Adrenal gland (tissue), 12 donors: ENCODE measurements around the gene CRYBG2. TPM values are rescaled to one million over a fixed set of nuclear protein-coding genes. Genes with fewer than 3 reads are reported as not detected.
A peak's percentile ranks its signal among the peaks of the same experiment; 100 is the strongest.

Source experiments
- DNase-seq, 7 donors: peaks; one replicate each; pipeline ENCODE4 v3.0.0-alpha.2; 2019 to 2020
- H3K27ac ChIP-seq, 5 donors: fragments of 200-600 bp; sonication (generic) in 4 of 5; 1 replicate in 3 of 5; 2 replicates in 2 of 5; pipeline versions ENCODE4 v1.5.1 to v1.8.0; 2016 to 2020; ENCODE audit warnings: mild to moderate bottlenecking in 1 of 5
- H3K27me3 ChIP-seq: fragments of 200-600 bp; 2 replicates; pipeline ENCODE4 v1.8.0; 2021
- H3K36me3 ChIP-seq, 2 donors: fragments of 200-600 bp; replicated peaks in 1 of 2; 1 replicate in 1 of 2; 2 replicates in 1 of 2; pipeline versions ENCODE4 v1.5.1 to v1.8.0; 2018 to 2022
- H3K4me1 ChIP-seq, 2 donors: fragments of 200-600 bp; replicated peaks in 1 of 2; 1 replicate in 1 of 2; 2 replicates in 1 of 2; pipeline versions ENCODE4 v1.5.1 to v1.8.0; 2018 to 2021
- H3K4me3 ChIP-seq, 4 donors: fragments of 200-600 bp; sonication (generic) in 3 of 4; one replicate each; pipeline ENCODE4 v1.5.1; 2016 to 2018
- H3K9me3 ChIP-seq, 3 donors: fragments of 200-600 bp; sonication (generic) in 1 of 3; replicated peaks in 1 of 3; 1 replicate in 2 of 3; 2 replicates in 1 of 3; pipeline versions ENCODE4 v1.5.1 to v1.8.0; 2016 to 2021
- CTCF ChIP-seq, 6 experiments: fragments of 450-650 bp in 4 of 6; fragments of 200-600 bp in 2 of 6; sonication (generic) in 1 of 6; IDR thresholded peaks; 1 replicate in 5 of 6; 2 replicates in 1 of 6; pipeline versions ENCODE4 v1.5.1 to v1.8.0; 2016 to 2021; ENCODE audit warnings: antibody characterized with exemption in 6 of 6, mild to moderate bottlenecking in 2 of 6, moderate library complexity in 1 of 6
- POLR2A ChIP-seq, 2 donors: fragments of 450-650 bp; IDR thresholded peaks; one replicate each; pipeline ENCODE4 v1.6.1; 2017; ENCODE audit warnings: antibody characterized with exemption in 2 of 2, mild to moderate bottlenecking in 2 of 2, moderate library complexity in 1 of 2
- WGBS, 4 donors: extraction: QIAGEN DNeasy Blood & Tissue Kit in 2 of 4; methylation state at CpG; one replicate each; pipeline versions ENCODE4 v1.1.5 to v1.1.7; 2013 to 2017; 5-methylcytosine and 5-hydroxymethylcytosine counted together
- intact Hi-C, 2 donors: fragments of 100-400 bp; cut with DNase I; formaldehyde crosslinking; loops; one replicate each; pipeline versions ENCODE4 v1.14.1 to v1.15.0; 2022 to 2023
- polyA plus RNA-seq, 3 donors: library from polyadenylated mRNA; stranded (reverse); fragments of 200-250 nt in 2 of 3; fragments of 350-450 nt in 1 of 3; fragmentation: Illumina TruSeq in 1 of 3; extraction: RNeasy Lipid Tissue Mini Kit (QIAGEN cat#74804) in 1 of 3; gene quantifications; one replicate each; pipeline ENCODE4 v1.2.3, GENCODE V29; 2013 to 2014
- total RNA-seq, 9 donors: library from RNA; depleted of rRNA in 4 of 9; stranded (reverse); fragments of >200 nt in 4 of 9; fragments of 120-200 nt in 1 of 9; fragmentation: NEBNext Ultra II Directional in 1 of 9; extraction: Animal tissue kit (Norgen Biotek cat#: 25700) in 1 of 9; gene quantifications; one replicate each; pipeline versions ENCODE4 v1.1.0 to v1.2.4, GENCODE V29; 2013 to 2023
- donor health status: healthy with polysubstance abuse.
- donor health status: Bipolar disorder and iron deficiency.
- donor health status: DM: yes; HTN: yes; CAD: no.
- donor health status: DM: no; HTN: no; CAD: no.
- donor health status: DM: no; HTN: no; CAD: no.
- donor health status: DM: yes; HTN: yes; CAD: no.

The CRYBG2 gene
- total and polyA plus RNA-seq, 12 donors: 0.17 to 0.48 (median 0.20) TPM; not detected in 9

DNA sequence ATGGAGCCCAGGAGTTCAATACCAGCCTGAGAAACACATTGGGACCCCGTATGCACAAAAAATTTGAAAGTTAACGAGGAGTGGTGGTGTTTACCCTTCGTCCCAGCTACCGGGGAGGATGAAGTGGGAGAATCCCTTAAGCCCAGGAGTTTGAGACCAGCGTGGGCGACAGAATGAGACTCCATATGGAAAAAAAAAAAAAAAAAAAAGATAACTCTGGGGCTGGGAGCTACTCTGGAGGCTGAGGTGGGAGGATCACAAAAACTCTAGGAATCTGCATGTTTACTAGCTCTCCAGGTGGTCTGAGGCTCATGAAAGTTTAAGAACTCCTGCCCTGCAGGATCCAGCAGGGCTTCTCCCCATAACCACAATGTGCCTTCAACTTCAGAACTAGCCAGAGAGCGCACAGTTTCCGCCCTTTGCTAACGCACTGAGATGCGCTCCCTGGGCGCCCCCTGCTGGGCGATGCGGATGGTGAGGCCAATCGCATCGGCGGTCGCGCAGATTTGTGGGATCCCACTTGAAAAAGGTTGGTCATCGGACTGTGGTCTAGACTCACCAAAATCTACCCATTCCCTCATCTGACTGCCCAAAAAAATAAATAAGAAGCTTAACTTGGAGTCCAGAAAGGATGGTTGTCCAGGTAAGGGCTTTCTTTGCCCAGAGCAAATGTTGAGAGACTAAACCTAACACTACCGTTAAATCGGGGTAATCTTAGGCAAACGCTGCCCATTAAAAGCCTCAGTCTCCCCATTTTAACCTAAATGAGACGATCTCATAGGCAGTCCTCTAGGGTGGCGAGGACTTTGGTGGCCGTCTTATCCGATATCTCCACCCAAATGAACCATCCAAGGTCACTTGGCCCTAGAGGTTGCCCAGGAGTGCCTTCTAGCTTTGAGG lies 9.9 kb upstream of the CRYBG2 start:
- H3K27me3 ChIP-seq: peaks cover 48% of the 10 kb centered on the region
- no peak overlapping the region for H3K27ac ChIP-seq
- WGBS, 4 donors: 31 to 35% (median 32%) methylated on average over 25 to 26 of the region's 26 CpGs
- no peaks in the 10 kb centered on the region for H3K4me1 ChIP-seq
- peak; percentile 65 to 87 (median 76) for DNase-seq
- intact Hi-C loops: no loop called here
- no peak overlapping the region for H3K4me3 ChIP-seq
- peak; percentile 67 to 89 (median 79) for TF ChIP-seq CTCF (IDR thresholded peaks at IDR 0.05)
- no peak for TF ChIP-seq POLR2A (IDR thresholded peaks at IDR 0.05)
- no peaks in the 10 kb centered on the region for H3K9me3 ChIP-seq
- no peaks in the 10 kb centered on the region for H3K36me3 ChIP-seq

GRCh38 chr1:26362331-26362730 lies 8.4 kb upstream of the CRYBG2 start:
- H3K36me3 ChIP-seq: no peaks in the 10 kb centered on the region
- intact Hi-C loops: no loop called here
- no peaks in the 10 kb centered on the region for H3K9me3 ChIP-seq
- H3K4me1 ChIP-seq: no peaks in the 10 kb centered on the region
- 58 to 90% (median 85%) methylated on average over 2 to 3 of the region's 3 CpGs for WGBS, 4 donors
- TF ChIP-seq CTCF (IDR thresholded peaks at IDR 0.05) (no peak), POLR2A (IDR thresholded peaks at IDR 0.05) (no peak)
- no peak for DNase-seq
- no peak overlapping the region for H3K27ac ChIP-seq
- peaks cover 48% of the 10 kb centered on the region for H3K27me3 ChIP-seq
- no peak overlapping the region for H3K4me3 ChIP-seq

DNA sequence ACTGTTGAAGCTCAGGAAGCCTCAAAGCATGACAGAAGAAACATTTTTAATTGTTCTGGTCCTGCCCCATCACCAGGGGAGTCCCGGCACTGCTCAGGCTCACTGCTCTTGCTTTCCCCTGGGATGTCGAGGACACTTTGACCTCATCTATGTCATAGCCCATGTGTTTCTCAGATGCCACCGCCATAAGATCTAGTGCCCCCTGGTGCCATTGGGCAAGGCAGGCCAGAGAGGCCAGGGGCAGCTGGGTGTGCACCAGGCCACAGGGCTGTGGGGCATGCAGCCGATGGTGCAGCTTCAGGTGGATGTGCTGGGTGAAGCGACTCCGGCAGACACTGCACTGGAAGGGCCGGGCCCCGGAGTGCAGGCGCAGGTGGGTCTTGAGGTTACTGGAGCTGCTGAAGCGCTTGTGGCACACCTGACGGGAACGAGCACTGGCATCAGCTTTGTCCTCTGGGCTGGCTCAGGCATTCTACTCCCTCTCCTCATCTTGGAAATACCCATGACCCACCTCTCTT lies 7.7 kb upstream of the CRYBG2 start:
- Histone ChIP-seq H3K27me3 (peaks cover 48% of the 10 kb centered on the region), H3K27ac (no peak overlapping the region), H3K36me3 (no peaks in the 10 kb centered on the region), H3K4me3 (no peak overlapping the region), H3K4me1 (no peaks in the 10 kb centered on the region), H3K9me3 (no peaks in the 10 kb centered on the region)
- TF ChIP-seq CTCF (IDR thresholded peaks at IDR 0.05) (no peak), POLR2A (IDR thresholded peaks at IDR 0.05) (no peak)
- no peak for DNase-seq
- intact Hi-C loops: no loop called here
- 81 to 96% (median 88%) methylated on average over 3 to 12 of the region's 12 CpGs for WGBS, 4 donors

DNA sequence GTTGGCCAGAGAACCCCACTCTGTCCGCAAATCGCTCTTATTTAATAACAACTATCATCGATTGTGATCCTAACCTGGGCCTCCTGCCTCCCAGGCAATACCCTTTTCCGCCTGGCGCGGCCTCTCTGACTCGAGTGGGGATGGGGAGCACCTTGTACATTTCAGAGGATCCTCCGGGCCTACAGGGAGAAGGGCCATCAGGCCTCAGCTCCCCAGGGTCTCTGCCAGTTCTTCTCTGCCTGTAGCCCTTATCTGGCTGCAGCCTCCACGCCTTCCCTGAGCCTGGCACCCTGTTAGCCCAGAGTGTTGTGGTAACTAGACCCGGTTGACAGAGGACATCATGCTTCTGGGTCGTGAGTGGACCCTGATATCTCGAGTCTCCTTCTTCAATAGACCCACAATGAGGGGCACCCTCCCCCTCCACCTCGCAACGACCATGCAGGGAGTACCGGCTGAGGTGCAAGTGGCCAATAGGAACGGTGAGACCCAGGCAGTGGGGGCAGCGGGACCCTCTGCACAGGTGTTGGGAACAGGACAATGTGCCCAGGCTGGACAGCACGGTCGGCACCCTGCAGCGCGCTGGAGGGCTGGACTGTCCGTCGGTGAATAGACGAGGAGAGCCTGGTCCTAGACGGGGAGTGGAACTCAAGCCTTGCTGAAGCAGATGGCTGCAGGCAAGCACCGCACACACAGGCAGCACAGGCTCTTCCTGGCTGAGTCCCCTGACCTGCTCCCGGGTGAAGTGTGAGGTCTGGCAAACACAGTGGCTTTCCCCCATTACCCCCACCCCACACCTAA lies 7.1 kb upstream of the CRYBG2 start:
- DNase-seq: no peak
- H3K4me3 ChIP-seq: no peak overlapping the region
- TF ChIP-seq CTCF (IDR thresholded peaks at IDR 0.05) (no peak), POLR2A (IDR thresholded peaks at IDR 0.05) (no peak)
- intact Hi-C loops: no loop called here
- no peaks in the 10 kb centered on the region for H3K36me3 ChIP-seq
- no peaks in the 10 kb centered on the region for H3K4me1 ChIP-seq
- WGBS, 4 donors: 67 to 71% (median 68%) methylated on average over 17 to 27 of the region's 27 CpGs
- H3K27ac ChIP-seq: no peak overlapping the region
- no peaks in the 10 kb centered on the region for H3K9me3 ChIP-seq
- peaks cover 48% of the 10 kb centered on the region for H3K27me3 ChIP-seq
